Epithelial cell of prostate (primary cell): ENCODE results near the gene PID1.

Source experiments
- DNase-seq: peaks from one replicate; pipeline ENCODE4 v3.0.0-alpha.2; 2011; ENCODE audit warnings: low read depth, low spot score
- H3K27ac ChIP-seq: fragments of 450-650 bp; 2 replicates; pipeline ENCODE4 v1.5.1; 2017; ENCODE audit warnings: mild to moderate bottlenecking

The PID1 gene

DNA sequence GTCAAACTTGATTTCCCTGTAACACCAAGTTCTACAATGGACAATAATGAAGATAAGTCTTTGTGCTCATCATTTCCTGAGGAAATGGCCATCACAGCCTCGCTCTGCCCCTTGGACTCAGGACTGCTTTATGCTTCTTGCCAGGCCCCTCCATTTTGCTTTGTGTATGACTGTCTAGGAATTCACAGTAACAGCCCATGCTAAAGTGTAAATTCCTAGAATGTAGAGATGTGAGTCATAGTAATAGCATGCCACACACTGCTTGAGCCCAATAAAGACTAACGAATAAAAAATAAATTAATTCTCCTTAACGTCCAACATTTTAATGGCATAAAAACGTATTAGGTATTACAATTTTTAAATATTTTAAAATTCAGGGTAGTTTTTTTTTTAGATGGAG lies 226.5 kb downstream of the PID1 start:
- no peak for DNase-seq
- no peak overlapping the region for H3K27ac ChIP-seq

DNA sequence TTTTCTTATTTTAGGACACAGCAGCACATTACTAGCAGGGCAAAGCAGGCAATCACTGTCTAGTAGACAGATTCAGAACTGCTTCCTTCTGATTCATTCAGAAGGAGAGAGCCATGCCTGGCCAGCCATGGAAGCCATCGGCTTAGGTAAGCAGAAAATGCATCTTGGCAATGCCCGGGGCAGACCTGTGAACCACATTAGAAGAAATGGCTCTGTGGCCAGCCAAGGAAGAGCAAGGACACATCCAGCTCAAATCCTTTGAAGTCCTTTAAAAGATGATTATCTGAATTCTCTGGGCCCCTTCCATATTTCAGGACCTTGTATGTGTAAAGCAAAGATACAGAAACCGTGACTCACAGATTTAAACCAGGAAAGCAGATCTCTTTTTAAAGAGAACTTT lies 227.4 kb downstream of the PID1 start:
- no peak for DNase-seq
- H3K27ac ChIP-seq = no peak overlapping the region

DNA sequence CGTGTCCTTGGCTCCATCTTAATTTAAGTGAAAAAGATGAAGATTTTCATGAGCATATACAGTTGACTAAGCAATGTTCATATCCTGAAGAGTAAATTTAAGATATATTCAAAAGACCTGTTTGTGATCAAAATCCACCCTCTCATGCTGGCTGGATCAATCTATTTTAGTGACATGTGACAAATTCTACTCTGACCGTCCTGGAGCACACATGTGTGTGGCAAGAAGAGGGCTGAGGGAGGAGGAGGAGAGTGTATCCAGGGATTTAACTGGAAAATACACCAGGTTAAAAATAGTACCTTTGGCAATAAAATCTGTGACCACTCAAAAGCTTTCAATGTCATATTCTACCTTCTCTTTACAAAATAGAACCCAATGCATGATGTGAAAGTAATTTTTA lies 228.7 kb downstream of the PID1 start:
- DNase-seq = no peak
- H3K27ac ChIP-seq = no peak overlapping the region

DNA sequence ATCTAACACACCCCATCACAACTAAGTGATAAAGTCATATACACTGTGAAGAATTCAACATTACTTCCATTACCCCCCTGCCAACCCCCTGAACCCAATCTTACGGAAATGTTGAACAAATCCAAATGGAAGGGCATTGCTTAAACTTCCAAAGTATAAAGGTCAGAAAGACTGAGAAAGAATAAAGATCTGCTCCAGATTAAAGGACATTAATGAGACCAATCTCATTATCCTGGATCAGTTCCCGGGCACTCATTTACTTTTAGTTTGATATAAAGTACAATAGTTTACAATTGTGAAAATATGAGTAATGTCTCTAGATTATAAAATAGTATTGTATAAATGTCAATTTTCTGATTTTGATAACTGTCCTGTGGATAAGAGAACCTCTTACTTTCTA lies 229.4 kb downstream of the PID1 start:
- no peak overlapping the region for H3K27ac ChIP-seq
- no peak for DNase-seq

DNA sequence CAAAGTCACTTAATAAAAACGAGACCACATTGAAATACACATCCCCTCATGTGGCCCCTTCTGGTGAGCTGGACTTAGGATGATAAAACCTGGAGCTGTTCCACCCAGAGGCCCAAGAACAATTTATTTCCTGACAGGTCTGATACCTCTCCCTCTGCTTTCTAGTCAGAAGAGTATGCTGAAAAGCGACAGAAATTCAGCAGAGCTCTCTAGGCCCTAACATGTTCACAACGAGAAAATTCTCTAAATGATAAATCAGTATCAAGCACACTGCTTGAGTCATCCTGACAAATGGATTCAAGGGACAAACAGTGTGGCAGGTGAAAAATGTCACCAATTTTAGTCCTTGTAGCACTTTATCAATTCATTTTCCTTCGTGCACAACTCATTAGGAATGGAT lies 233.5 kb downstream of the PID1 start:
- H3K27ac ChIP-seq = no peak overlapping the region
- no peak for DNase-seq

DNA sequence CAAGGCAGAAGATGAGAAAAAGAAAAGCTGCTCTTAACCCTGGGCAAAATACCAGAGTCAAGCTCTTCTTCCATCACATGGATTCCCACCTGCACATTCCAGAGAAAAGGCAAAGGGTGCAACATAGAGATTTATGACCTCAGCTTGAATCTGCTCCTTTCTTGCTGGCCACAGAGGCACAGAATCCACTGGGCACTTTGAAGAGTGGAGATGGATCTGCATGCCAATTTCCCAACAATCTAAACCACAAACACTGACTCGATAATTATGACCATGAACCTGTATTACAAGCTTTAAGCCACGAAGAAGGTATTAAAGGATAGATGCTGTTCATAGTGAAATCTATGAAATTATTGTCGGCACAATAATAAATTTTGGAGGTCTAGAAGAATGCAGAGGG lies 237.3 kb downstream of the PID1 start:
- no peak overlapping the region for H3K27ac ChIP-seq
- DNase-seq = no peak

DNA sequence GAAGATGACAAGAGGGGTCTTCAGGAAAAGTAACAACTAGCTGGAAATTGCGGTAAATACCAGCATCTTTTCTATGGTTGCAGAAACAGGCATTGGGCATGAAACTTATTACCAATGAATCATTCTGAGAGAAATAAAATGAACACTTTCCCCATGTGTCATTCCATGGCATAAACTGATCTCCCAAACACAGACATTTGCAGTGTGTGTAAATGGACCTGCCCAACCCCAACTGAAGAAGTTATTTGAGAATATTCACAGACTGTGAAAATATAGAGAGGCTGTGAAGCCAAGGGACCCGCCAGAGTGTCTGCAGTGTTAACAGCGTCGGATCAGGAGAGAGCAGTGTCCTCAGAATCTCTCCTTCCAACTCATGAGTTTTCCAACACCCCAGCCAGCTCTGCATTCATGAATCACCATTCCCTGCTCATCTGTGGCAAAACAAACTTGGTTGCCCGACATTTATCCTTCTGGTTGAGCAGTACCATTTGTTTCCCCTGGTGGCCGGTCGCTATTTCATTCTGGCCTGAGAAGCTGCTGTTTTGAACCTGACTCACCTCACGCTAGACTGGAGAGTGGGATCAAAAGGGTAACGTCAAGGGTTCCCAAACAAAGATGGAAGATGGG lies 238.4 kb downstream of the PID1 start:
- DNase-seq = no peak
- no peak overlapping the region for H3K27ac ChIP-seq

DNA sequence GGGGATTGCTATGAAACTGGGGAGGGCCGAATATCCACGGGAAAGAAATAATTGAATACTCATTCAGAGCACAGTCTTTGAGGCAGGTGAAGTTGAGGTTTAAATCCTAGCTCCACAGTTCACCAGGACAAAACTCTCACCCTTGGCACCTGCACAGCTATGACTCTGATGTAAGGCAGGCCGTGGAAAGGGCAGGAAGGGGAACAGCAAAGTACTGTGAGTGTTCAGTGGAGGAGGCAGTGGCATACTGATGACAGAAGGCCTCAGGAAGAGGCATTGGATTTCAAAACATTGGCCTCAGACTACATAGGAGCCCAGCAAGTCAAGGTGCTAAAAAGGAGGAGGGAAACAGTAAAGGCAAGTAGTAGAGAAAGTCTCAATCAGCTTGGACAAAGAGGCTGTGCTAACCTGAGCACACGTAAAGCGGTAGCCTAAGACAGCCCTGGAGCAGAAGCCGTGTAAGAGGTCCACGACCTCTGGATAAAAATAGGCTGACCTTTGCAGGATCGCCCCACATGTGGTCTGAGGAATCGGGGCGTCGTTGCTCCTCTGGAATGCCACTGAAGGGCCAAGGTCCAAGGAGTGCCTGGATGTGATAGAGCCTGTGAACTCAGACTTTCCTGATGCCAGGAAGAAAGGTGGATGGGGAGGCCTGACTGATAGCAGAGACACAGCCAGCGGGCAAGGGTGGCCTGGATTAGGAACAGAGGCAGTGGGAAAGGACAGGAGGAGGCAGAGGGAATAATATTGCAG lies 243.6 kb downstream of the PID1 start:
- no peak for DNase-seq
- H3K27ac ChIP-seq = no peak overlapping the region

DNA sequence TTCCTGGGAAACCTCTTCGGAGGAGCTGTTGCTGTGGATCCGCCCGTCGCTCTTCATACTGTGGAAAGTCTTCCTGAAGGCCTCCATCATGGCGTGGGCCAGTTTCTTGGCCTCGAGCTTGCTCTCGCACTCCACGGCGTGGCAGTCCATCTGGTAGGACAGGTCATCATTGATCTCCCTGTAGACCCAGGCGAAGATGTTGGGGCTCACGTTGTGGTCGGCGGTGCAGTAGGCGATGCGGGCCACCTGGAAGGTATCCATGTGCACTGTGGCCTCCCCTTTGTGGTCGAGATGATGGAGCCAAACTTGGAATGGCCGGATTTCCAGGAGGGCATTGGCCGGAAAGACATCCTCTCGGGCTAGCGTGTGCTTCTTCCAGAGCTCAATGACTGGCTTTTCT lies 245.4 kb downstream of the PID1 start:
- no peak overlapping the region for H3K27ac ChIP-seq
- DNase-seq = no peak

DNA sequence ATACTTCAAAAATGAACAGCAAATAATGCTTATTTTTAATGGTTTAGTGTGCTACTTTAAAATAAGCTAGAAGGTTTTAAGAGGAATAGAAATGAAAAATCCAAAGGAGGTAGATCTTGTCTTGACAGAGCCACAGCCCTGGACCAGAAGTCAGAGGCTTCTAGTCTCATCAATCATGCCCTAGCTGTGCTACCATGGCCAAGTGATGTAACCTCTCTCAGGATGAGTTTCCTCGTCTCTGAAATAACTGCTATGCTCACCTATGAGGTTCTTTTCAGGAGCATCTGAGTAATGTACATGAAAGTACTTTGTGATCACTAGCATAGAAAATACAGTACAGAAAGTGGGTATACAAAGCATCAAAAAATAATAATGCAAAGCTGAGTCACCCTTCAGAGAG lies 248.4 kb downstream of the PID1 start:
- DNase-seq = no peak
- no peak overlapping the region for H3K27ac ChIP-seq

DNA sequence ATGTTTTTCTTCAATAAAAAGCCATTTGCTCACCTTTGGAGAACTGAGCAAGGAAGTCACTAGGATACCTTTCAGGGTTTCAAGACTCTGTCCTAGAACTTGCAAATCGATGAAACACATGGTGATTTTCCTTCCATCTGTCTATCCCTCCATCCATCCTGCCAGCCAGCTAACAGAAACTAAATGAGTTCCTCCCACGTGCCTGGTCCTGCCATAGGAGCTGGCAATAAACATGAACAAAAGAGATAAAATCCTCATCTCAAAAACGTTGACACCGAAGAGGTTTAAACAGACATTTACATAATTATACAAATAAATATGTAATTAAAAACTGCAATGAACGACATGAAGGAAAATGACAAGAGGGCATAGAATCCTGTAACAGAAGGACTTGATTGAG lies 249.0 kb downstream of the PID1 start:
- DNase-seq = no peak
- no peak overlapping the region for H3K27ac ChIP-seq

DNA sequence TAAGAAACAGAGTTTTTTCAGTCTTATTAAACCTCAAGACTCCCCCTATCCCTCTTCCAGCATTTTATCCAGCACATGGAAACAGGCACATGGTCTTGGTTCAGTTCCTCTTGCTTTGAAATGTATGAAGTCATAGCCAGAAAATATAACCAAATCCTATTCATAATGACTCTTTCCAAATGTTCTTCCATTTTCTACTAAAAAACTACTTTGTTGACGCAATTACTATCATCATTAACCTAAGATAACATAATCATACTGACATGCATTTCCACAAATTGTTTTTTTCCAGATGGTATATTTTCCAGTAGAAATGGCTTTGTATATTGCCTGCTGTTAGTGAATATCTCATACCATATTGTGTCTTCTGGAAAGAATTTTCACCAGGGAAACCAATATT lies 261.3 kb downstream of the PID1 start:
- no peak overlapping the region for H3K27ac ChIP-seq
- no peak for DNase-seq

DNA sequence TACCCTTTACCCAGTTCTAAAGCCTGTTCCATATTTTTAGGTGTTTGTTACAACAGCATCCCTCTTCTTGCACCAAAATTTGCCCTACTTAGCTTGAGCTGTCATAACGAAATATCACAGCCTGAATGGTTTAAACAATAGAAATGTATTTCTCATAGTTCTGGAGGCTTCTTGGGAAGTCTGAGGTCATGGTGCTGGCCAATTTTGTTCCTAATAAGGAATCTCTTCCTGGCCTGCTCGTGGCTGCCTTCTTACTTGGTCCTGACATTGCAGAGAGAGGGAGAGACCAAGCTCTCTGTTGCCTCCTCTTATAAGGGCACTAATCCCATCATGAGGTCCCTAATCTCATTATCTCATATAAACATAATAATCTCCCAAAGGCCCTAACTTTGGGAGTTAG lies 267.8 kb downstream of the PID1 start:
- no peak for DNase-seq
- H3K27ac ChIP-seq = no peak overlapping the region

DNA sequence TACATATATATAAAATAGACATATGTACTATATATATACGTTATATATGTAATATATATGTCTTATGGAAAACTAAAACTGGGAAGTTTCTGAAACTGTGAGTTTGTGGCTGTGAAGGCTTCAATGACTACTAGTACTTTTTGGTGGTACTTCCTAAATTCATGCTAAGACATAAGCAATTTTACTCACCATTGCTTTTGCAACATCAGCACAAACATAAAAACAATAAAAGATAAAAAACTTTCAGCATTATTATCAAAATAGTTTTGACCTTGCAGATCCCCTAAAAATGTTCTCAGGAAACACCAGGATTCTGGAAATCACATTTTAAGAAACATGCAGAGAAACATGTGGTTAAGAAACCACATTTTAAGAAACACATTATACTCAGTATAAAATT lies 269.9 kb downstream of the PID1 start:
- no peak overlapping the region for H3K27ac ChIP-seq
- DNase-seq = no peak

DNA sequence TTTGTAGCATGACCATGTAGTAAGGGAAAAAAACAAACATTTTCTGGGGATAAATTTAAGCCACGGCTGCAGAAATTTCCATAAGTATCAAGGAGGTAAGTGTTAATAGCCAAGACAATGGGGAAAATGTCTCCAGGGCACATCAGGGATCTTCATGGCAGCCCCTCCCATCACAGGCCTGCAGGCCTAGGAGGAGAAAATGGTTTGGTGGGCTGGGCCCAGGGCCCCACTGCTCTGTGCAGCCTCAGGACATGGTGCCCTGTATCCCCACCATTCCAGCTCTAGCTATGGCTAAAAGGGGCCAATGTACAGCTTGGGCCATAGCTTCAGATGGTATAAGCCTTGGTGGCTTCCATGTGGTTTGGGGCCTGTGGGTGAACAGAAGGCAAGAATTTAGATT lies 271.8 kb downstream of the PID1 start:
- no peak overlapping the region for H3K27ac ChIP-seq
- no peak for DNase-seq

DNA sequence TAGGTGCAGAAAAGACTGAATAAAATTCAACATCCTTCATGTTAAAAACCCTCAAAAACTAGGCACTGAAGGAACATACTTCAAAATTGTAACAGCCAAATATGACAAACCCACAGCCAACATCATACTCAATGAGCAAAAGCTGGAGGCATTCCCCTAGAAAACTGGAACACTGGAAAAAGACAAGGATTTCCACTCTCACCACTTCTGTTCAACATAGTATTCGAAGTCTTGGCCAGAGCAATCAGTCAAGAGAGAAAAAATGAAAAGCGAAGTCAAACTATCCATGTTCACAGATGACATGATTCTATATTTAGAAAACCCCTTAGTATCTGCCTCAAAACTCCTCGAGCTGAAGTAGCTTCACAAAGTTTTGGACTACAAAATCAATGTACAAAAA lies 282.3 kb downstream of the PID1 start:
- H3K27ac ChIP-seq = no peak overlapping the region
- DNase-seq = no peak

DNA sequence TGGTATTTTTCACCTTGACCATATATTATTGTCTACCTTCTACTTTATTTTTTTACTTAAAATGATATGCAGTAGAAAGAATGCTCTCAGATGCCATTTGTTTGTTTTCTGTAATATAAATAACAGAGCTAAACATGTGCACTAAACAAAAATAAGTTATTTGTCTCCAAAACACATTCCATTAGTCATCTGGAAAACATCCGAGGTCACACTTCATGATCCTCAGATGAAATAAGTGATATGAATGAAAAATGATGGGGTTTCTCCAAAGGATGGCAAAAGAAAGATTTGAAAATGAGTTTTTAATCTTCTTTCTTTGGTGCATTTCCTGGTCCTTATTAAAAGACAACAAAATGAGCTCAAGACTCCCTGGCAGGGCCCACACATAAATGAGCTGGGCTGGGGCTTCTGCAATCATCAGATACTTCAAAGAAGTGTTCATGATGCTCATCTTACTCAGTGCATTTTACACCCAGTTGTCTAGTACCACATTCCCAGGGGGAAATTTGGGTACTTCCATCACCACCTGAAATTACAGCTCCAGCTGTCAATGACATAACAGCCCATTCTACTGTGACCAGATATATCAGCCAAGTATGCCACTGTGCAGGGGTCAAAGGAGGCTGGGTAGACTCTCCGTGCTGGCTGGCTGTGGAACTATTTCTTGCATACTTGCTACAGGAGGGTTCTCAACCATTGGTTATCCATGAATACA lies 283.5 kb downstream of the PID1 start:
- no peak for DNase-seq
- H3K27ac ChIP-seq = no peak overlapping the region

DNA sequence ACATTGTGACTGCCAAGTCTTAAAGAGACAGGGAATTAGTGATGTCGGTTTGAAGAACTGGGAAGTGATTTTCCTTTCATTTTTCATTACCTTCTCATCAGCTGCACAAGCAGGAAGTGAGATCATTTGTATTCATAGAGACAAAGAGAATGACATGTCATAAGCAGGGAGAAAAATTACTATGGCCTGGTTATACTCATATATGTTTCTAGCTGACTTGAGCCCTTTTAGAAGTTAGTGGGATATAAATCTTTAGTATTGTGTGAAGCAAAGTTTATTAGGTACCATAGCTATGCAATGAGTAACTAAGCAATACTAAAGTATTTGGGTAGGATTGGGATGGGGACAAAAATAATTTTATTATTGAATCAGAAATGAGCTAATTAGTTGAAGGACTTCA lies 284.1 kb downstream of the PID1 start:
- H3K27ac ChIP-seq = no peak overlapping the region
- no peak for DNase-seq

DNA sequence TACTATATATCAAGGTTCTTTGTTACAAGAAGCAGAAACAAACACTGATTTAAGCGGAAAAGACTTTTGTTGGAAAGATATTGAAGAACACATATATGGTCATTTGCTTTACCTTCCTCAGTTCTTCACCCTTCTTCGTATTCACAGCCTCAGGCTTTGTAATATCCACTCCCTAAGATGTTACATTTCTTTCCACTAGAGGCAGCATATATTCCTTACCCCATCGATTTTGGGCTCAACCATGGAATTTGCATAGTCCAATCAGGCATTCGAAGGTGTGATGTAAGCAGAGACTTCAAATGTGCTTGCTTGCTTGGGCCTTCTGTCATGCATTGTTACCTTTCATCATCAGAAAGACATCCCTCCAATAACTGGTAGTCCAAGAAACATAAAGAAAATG lies 287.4 kb downstream of the PID1 start:
- no peak for DNase-seq
- H3K27ac ChIP-seq = no peak overlapping the region

DNA sequence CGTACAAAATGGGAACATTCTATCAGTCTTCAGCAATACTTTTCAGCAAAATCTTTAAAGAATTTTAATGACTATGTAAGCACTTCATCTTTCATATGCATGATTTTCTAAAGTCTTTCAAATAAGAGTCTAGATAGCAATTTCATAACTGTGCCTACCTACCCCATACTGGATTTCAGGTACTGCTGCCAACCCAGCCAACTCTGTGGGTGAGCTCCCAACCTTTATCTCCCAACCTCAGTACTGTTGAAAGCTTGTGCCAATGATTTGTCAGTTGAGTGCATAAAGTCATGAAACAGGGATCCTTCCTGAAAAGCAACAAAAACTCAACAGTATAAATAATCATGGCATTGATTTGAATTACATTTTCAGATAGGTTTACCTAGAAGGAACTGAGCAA lies 296.9 kb downstream of the PID1 start:
- no peak overlapping the region for H3K27ac ChIP-seq
- DNase-seq = no peak
